ENCODE results near the gene MICAL3. TPM values are rescaled to one million over a fixed set of nuclear protein-coding genes. Genes with fewer than 3 reads are reported as not detected.
A peak's percentile ranks its signal among the peaks of the same experiment; 100 is the strongest.

MICAL3 gene
- total RNA-seq, 1 donor from 2014 or later: 131 TPM

DNA sequence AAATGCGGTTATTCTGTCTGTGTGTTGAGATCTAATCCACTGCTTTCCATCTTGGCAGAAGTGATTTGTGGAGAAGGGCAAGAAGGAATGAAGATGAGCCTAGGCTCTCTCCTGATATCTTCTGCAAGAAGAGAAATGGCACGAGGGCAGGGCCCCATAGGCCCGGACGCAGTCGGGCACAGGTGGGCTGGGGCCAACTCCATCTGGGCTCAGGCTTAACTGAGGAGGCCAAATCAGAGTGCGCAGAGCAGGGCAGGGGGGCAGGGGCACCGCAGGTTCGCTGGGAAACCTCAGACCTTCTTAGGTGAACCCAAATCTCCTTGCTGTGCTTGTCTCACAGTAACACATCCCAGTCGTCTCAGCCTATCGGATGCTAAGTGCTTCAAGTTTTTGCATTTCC lies 217.3 kb downstream of the MICAL3 start:
- ATAC-seq (no peak), DNase-seq (ENCODE audit: low spot score) (no peak)
- intact Hi-C loops (cut with DNase I): no loop called here

- intact Hi-C loops (cut with DNase I): no loop called here
- ATAC-seq: no peak
- no peak for DNase-seq (ENCODE audit: low spot score)
These were observed 217.9 kb downstream of the MICAL3 start for GRCh38 chr22:17806437-17806836.

- DNase-seq (ENCODE audit: low spot score) (no peak), ATAC-seq (no peak)
- intact Hi-C loops (cut with DNase I): no loop called here
These were observed 219.9 kb downstream of the MICAL3 start for GRCh38 chr22:17804331-17805080.

GRCh38 chr22:17803609-17804270 lies 220.6 kb downstream of the MICAL3 start:
- DNase-seq (ENCODE audit: low spot score): no peak
- no peak for ATAC-seq
- intact Hi-C loops (cut with DNase I): no loop called here

- intact Hi-C loops (cut with DNase I): no loop called here
- DNase-seq (ENCODE audit: low spot score): no peak
- ATAC-seq: no peak
These were observed 221.5 kb downstream of the MICAL3 start for GRCh38 chr22:17802822-17803221.

- no peak for ATAC-seq
- DNase-seq (ENCODE audit: low spot score): no peak
- intact Hi-C loops (cut with DNase I): no loop called here
These were observed 221.9 kb downstream of the MICAL3 start for GRCh38 chr22:17802411-17802810.

GRCh38 chr22:17797721-17798559 lies 226.4 kb downstream of the MICAL3 start:
- DNase-seq (ENCODE audit: low spot score): no peak
- intact Hi-C loops (cut with DNase I): no loop called here
- ATAC-seq: peak; percentile 63

- DNase-seq (ENCODE audit: low spot score): no peak
- intact Hi-C loops (cut with DNase I): no loop called here
- ATAC-seq: no peak
These were observed 227.7 kb downstream of the MICAL3 start for GRCh38 chr22:17796695-17797094.

GRCh38 chr22:17795661-17796548 lies 228.5 kb downstream of the MICAL3 start:
- DNase-seq (ENCODE audit: low spot score) (no peak), ATAC-seq (no peak)
- intact Hi-C loops (cut with DNase I): no loop called here

DNA sequence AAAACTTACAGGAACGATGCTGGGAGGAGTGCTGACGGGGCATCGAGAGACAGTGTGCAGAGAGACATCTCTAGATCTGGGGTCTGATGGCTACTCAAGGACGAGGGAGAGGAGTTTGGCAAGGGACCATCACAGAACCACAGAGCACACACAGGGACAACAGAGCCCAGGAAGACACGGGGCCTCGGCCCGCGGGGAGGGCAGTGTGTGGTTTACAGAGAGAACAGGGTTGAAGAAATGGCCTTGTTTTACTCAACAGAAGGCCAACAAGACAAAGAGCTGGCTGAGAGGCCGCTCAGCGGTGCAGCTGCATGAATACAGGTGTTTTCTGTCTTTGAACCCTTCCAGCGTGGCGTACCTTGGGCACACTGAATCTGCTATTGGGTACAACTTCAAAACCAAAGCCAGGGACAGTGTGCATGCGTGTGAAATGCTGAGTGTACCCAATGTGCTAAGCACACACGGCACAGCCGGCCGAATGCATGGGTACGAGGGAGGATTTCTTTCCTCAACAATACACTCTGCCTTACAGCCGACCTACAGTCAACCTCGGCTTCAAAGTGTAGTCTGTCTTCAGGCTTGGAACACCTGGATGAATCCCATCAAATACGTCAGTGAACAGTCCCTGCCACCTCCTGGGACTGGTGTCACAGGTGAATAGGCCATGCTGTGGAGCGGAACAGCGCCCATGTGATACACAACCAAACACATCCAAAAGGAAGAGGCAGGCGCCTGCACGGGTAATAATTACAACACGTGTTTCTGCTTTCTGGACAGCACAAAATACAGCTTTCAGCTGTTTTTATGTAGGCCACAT lies 229.4 kb downstream of the MICAL3 start:
- ATAC-seq: no peak
- intact Hi-C loops (cut with DNase I): no loop called here
- DNase-seq (ENCODE audit: low spot score): no peak

DNA sequence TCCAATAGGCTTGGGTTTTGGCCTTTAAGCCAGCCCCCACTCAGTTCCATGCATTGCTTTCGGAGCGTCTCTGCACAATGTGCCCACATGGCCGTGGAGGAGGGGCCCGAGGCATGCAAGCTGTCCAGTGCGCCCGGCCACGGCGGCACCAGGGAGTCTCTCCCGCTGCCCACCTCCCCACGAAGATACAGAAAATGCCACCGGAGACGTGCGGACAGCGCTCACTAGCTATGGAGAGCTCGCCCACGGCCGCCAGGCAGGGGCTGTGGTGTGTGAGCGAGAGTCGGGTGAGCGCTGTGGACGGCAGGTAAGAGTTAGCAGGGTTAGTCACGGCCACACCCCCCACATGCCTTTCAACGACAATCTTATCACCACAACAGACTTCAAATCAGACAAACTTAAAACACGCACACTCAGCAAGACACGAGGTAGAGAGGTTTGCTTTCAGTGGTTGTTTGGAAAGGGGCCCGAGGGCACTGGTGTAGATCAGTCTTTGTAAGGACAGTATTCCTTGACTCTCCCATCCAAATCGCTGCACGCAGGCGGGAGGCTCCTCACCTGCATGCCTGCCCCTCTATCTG lies 231.4 kb downstream of the MICAL3 start:
- intact Hi-C loops (cut with DNase I): no loop called here

DNA sequence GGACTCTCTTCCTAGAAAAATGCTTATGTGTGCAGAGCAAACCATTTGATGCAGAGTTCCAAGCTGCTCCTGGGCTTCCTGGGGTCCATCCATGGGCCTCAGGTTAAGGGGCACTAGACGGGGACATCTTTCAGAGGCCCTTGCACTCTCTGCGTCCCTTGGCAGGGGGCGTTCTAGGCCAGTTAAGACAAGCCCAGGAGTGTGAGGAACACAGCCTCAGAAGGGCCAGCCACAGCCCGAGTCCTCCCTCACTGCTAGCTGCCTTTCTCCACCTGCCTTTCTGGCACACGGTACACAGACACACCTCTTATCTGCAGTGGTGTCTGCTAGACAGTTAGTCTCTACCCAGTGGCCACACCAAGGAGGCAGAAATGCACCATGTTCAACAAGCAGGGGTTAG lies 232.1 kb downstream of the MICAL3 start:
- intact Hi-C loops (cut with DNase I): no loop called here
- DNase-seq (ENCODE audit: low spot score) (no peak), ATAC-seq (no peak)

More for the DNA sequence above, 231.4 kb downstream of the MICAL3 start:
- DNase-seq (ENCODE audit: low spot score) (no peak), ATAC-seq (no peak)

DNA sequence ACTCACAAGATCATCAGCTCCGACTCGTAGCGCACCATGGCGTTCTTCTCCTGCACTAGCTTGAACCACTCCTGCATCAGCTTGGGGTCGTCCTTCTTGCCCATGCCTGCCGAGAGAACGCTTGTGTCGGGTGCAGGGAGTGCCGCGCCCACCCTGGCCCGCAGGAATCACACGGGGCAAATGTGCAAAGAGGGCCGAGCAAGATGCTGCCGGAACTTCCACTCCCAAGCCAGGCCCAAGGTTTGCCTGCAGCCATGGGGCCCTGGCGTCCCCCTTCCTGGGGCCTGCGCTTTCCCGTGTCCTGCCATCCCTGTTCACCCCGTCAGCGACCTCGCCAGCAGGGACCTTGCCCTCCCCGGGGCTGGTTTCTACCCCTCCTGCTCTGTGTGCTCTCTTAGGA lies 233.2 kb downstream of the MICAL3 start:
- intact Hi-C loops (cut with DNase I): no loop called here
- no peak for DNase-seq (ENCODE audit: low spot score)
- ATAC-seq: no peak

GRCh38 chr22:17789379-17790200 lies 234.8 kb downstream of the MICAL3 start:
- intact Hi-C loops (cut with DNase I): no loop called here
- DNase-seq (ENCODE audit: low spot score) (no peak), ATAC-seq (no peak)

DNA sequence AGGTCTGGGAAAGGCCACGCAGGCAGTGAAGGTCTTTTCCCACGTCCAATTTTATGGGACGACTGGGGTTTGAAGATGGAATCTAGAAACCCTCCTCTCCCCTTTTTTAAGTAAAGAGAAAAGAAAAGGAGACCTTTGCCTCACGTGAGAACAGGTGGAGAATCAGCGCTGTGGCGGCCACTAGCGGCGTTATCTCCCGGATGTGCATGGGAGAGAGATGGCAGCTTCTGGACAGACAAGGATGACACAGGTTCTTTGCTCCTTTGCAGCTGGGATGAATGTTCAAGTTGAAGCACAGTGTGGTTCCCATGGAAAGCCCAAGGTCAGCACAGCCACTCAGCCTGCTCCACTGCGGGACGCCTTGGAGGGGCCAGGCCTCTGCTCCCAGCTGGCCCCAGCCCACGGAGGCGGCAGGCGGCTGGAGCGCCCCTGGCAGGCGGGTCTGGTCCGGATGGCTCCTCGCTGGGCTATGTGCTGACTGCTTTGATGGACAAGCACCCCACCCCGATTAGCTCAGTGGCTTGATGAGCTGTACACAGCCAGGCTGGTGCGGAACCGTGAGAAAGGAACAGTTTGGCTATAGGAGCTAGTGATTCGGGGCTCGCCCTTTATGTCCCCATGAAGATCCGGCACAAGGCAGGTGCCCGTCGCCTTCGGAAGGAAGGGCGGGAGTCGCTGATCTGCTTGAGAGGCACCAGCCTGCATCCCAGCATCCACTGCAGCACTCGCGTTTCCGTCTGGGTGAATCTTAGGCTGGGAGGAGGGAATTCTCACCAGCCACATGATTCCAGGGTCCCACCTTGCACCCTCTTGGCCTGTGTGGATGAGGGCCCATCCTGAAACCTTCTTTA lies 235.6 kb downstream of the MICAL3 start:
- intact Hi-C loops (cut with DNase I): no loop called here
- DNase-seq (ENCODE audit: low spot score) (no peak), ATAC-seq (no peak)

- intact Hi-C loops (cut with DNase I): no loop called here
- no peak for ATAC-seq
- no peak for DNase-seq (ENCODE audit: low spot score)
These were observed 236.5 kb downstream of the MICAL3 start for GRCh38 chr22:17787716-17788330.
